Thoracic aorta (tissue), 2 donors: Measurements from ENCODE around the gene CCL1. TPM values are rescaled to one million over a fixed set of nuclear protein-coding genes. Genes with fewer than 3 reads are reported as not detected.
A peak's percentile ranks its signal among the peaks of the same experiment; 100 is the strongest.

Experiments used
- ATAC-seq: fragments of 150-250 bp; one replicate; pipeline ENCODE4 v1.8.0; 2017; ENCODE audit warnings: low read depth; ENCODE audit not compliant: insufficient number of reproducible peaks, low FRiP score
- DNase-seq: peaks from one replicate; pipeline ENCODE4 v3.0.0-alpha.2; 2020; ENCODE audit warnings: low spot score
- H3K27ac ChIP-seq, 2 donors: fragments of 200-600 bp; sonication (generic); 1 replicate in 1 of 2; 2 replicates in 1 of 2; pipeline ENCODE4 v1.5.1; 2016; ENCODE audit warnings: mild to moderate bottlenecking in 2 of 2, moderate library complexity in 2 of 2
- H3K27me3 ChIP-seq: fragments of 200-600 bp; sonication (generic); replicated peaks from 2 replicates; pipeline ENCODE4 v1.6.0; 2016; ENCODE audit warnings: mild to moderate bottlenecking; ENCODE audit not compliant: insufficient read depth
- H3K36me3 ChIP-seq: fragments of 200-600 bp; sonication (generic); one replicate; pipeline ENCODE4 v1.5.1; 2016
- H3K4me1 ChIP-seq, 2 donors: fragments of 200-600 bp; sonication (generic); 1 replicate in 1 of 2; 2 replicates in 1 of 2; pipeline versions ENCODE4 v1.5.1 to v1.6.0; 2016; ENCODE audit warnings: low read depth in 2 of 2, mild to moderate bottlenecking in 1 of 2; ENCODE audit not compliant: control insufficient read depth in 1 of 2
- H3K4me3 ChIP-seq: fragments of 200-600 bp; sonication (generic); 2 replicates; pipeline ENCODE4 v1.5.1; 2016; ENCODE audit warnings: mild to moderate bottlenecking
- H3K9me3 ChIP-seq: fragments of 200-600 bp; sonication (generic); 2 replicates; pipeline ENCODE4 v1.5.1; 2016
- total RNA-seq, 2 donors: library from RNA; depleted of rRNA; stranded (reverse); fragments of >200 nt; gene quantifications; one replicate each; pipeline versions ENCODE4 v1.1.0 to v1.2.3, GENCODE V29; 2016
- TF ChIP-seq, protein P1 (sequence below): fragments of 200-600 bp; sonication (generic); IDR thresholded peaks from one replicate; pipeline ENCODE4 v1.5.1; 2019; ENCODE audit warnings: antibody characterized with exemption

The CCL1 gene
- total RNA-seq, 2 donors from 2014 or later: not detected

DNA sequence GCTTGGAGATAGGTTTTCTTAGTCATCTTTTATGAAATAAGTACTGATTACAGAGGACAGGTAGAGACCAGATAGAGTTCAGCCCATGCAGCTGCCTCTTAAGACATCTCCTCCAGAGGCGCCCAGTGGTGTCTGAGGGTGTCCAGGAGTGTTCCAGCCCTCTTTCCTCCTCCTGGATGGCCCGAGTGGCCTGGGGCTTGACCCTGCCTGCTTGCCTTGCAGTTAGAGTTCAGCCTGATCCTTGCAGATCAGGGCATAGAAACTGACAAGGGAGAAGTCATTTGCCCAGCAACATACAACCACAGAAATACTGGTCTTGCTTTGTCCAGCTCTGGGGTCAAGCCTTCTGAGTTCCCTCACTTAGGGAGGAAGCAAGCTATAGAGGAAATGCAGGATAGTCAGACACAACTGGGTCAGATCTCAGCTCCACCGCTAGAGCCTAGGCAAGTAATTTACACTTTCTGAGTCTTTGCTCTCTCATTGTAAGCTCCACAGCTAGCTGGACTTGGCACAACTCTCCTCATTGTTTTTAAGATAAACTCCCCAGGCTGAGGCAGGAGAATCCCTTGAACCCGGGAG, 3.6 kb upstream of the CCL1 start:
- Histone ChIP-seq H3K4me1 (no peaks in the 10 kb centered on the region), H3K36me3 (no peaks in the 10 kb centered on the region), H3K27ac (no peak overlapping the region), H3K9me3 (no peaks in the 10 kb centered on the region), H3K27me3 (no peaks in the 10 kb centered on the region), H3K4me3 (no peak overlapping the region)
- TF ChIP-seq, protein P1, sequence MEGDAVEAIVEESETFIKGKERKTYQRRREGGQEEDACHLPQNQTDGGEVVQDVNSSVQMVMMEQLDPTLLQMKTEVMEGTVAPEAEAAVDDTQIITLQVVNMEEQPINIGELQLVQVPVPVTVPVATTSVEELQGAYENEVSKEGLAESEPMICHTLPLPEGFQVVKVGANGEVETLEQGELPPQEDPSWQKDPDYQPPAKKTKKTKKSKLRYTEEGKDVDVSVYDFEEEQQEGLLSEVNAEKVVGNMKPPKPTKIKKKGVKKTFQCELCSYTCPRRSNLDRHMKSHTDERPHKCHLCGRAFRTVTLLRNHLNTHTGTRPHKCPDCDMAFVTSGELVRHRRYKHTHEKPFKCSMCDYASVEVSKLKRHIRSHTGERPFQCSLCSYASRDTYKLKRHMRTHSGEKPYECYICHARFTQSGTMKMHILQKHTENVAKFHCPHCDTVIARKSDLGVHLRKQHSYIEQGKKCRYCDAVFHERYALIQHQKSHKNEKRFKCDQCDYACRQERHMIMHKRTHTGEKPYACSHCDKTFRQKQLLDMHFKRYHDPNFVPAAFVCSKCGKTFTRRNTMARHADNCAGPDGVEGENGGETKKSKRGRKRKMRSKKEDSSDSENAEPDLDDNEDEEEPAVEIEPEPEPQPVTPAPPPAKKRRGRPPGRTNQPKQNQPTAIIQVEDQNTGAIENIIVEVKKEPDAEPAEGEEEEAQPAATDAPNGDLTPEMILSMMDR: no peak
- no peak for ATAC-seq
- DNase-seq: no peak

DNA sequence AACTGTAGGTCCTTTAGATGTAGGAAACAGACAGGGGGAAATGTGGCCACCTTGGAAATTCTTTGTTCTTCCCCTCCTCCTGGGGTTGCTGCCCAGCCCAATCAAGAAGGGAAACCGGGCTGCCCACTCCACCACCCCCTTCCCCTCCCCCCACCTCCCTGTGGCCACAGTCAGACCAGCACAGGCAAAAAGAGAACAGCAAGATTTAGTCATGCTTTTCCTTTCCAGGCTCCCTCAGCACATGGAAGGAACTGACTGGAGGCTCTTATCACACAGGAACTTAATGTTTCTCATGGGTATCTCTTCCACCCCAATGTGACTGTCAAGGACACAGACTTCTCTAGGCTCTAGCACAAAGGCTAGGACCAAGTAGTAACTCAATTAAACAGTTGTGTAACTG, 3.0 kb upstream of the CCL1 start:
- H3K4me3 ChIP-seq: no peak overlapping the region
- DNase-seq (no peak), ATAC-seq (no peak)
- no peaks in the 10 kb centered on the region for H3K36me3 ChIP-seq
- H3K27ac ChIP-seq: no peak overlapping the region
- no peaks in the 10 kb centered on the region for H3K27me3 ChIP-seq
- H3K4me1 ChIP-seq: no peaks in the 10 kb centered on the region
- TF ChIP-seq, protein P1: no peak
- no peaks in the 10 kb centered on the region for H3K9me3 ChIP-seq

DNA sequence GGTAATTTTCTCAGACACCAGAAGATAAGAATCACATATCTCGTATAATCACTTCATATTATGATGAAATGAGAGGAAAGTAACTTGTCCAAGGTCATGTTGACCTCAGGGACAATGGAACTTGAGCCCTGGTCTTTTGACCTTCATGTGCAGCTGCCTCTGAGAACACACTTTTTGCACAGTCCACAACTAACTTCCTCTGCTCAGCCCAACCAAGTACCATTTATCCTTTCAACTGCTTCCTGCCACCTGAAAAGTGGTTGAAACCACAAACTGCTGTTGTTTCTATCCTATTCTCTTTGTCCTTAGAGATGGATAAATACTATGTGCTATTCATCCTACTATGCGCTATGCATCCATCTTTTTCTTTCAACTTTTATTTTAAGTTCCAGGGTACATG, 2.3 kb upstream of the CCL1 start:
- no peaks in the 10 kb centered on the region for H3K36me3 ChIP-seq
- no peak overlapping the region for H3K27ac ChIP-seq
- TF ChIP-seq, protein P1: no peak
- H3K4me1 ChIP-seq: no peaks in the 10 kb centered on the region
- H3K4me3 ChIP-seq: no peak overlapping the region
- ATAC-seq (no peak), DNase-seq (no peak)
- no peaks in the 10 kb centered on the region for H3K9me3 ChIP-seq
- no peaks in the 10 kb centered on the region for H3K27me3 ChIP-seq

DNA sequence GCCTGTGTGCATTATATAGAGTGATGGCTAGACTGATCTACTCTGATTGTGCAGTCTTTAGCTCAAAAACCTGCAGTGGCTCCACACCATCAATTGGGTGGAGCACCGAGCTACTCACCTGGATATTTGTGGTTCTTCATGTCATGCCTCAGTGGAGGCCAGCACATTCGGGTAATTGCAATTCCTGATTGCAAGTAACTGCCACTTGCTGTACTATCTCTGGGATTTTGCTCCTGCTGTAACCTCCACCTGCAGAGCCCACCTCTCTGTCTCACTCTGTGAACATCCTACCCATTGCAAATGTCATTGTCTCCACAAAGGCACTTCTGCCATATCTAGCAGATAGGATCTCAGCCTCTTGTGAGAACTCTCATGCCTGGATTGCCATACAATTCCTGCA, 1.7 kb upstream of the CCL1 start:
- Histone ChIP-seq H3K4me3 (no peak overlapping the region), H3K27ac (no peak overlapping the region), H3K9me3 (no peaks in the 10 kb centered on the region), H3K36me3 (no peaks in the 10 kb centered on the region), H3K27me3 (no peaks in the 10 kb centered on the region), H3K4me1 (no peaks in the 10 kb centered on the region)
- DNase-seq (no peak), ATAC-seq (no peak)
- TF ChIP-seq, protein P1: no peak

DNA sequence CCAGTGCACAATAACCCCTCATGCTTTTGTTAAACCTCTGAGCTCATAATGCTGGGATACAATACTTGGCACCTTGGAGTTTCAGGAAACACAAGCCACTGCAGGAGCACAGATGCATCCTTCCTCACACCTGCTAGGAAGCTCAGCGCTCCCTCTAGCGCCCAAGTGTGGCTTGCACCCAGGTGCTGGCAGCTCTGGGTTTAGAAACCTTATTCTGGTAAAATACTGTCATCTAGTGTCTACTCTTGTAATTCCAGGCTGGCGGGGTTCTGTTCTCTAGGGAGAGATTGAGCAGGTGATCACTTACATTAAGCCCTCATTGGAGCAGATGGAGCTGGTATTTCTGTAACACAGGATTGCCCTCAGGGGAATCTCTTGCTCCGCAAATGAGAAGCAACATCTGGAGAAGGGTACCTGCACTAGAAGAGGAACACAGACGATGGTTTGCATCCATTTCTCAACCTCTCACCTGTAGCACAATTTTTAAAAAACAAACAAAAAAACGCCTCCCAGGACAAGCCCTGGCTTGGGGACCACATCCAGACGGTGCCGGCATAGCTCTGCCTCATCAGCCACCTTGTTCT, 1.5 kb downstream of the CCL1 start:
- peak; percentile 44 for ATAC-seq
- TF ChIP-seq, protein P1: peak; percentile 96
- Histone ChIP-seq H3K36me3 (no peaks in the 10 kb centered on the region), H3K27me3 (no peaks in the 10 kb centered on the region), H3K4me1 (no peaks in the 10 kb centered on the region), H3K4me3 (no peak overlapping the region), H3K9me3 (no peaks in the 10 kb centered on the region), H3K27ac (no peak overlapping the region)
- peak; percentile 47 for DNase-seq
